ENCODE data around the gene BMP4. TPM values are rescaled to one million over a fixed set of nuclear protein-coding genes. Genes with fewer than 3 reads are reported as not detected.

BMP4 gene
- total RNA-seq, 1 experiment from 2014 or later, result 12.2 TPM

DNA sequence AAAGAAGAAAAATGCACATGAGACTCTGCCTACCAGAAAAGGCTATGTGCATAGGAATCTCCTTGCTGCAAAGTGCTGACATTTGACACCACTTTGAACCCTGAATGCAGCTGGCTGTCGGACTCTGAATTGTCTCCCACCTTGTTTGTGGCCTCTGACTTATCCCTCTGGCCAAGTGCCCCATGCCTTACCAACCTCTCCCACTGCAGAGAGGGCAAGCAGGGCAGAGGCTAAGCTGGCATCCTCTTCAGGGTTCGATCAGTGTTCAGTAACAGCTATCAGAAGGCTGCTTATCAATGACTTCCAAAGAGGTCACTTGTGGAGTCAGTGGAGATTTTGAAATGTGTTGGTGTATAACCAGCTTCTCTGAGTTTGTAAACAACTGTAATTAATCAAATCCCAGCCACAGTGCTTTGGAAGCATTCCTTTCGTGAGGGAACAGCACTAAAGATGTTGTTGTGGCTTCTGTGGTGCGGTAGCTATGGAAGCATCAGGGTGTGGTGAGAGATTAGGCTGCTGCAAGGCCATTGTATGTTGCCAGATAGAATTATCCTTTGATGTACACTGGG, 22.6 kb upstream of the BMP4 start:
- H3K9ac ChIP-seq (ENCODE audit: extremely low read depth, insufficient read length, low read length), result no peak overlapping the region
- Mint-ChIP-seq H3K9me3 (peaks cover 11 to 12% of the 10 kb centered on the region in 2 experiments), H3K27ac (peak overlapping the region in 2 of 3 experiments; percentile 68 to 94; a peak in 4 of 7 replicates)

More for the DNA sequence above, 22.6 kb upstream of the BMP4 start:
- Histone ChIP-seq H2BK5ac (ENCODE audit: insufficient read length, low read length) (no peak overlapping the region), H2AK5ac (ENCODE audit: insufficient read length, low read length) (no peak overlapping the region), H3K4ac (ENCODE audit: low read depth, low read length) (no peak overlapping the region), H3K79me2 (ENCODE audit: insufficient read depth, low read length) (no peaks in the 10 kb centered on the region), H4K8ac (replicated peaks; ENCODE audit: insufficient read length, low read depth, low read length) (no peak overlapping the region), H4K20me1 (ENCODE audit: control insufficient read depth, insufficient read depth, insufficient read length) (no peaks in the 10 kb centered on the region), H2BK20ac (ENCODE audit: low read depth, low read length, poor library complexity, severe bottlenecking) (no peak overlapping the region), H3K79me1 (ENCODE audit: insufficient read depth, low read depth, low read length, poor library complexity, severe bottlenecking) (no peaks in the 10 kb centered on the region), H4K91ac (ENCODE audit: insufficient read length, low read depth, low read length) (no peak overlapping the region), H3K23me2 (ENCODE audit: insufficient read length, low read depth, low read length, poor library complexity, severe bottlenecking) (no peaks in the 10 kb centered on the region), H3K27me3 (ENCODE audit: insufficient read depth, low read length) (peaks cover 1% of the 10 kb centered on the region; the same call in 1 of the 2 replicates), H3K23ac (ENCODE audit: insufficient read length, low read depth, low read length) (no peak overlapping the region), H2BK12ac (ENCODE audit: insufficient read length, low read depth, low read length) (no peak overlapping the region), H2BK120ac (ENCODE audit: low read depth, low read length, poor library complexity, severe bottlenecking) (peak overlapping the region; percentile 84), H3K56ac (ENCODE audit: insufficient read length, low read depth, low read length) (no peak overlapping the region), H3K4me1 (ENCODE audit: insufficient read depth, low read length) (peaks cover 22% of the 10 kb centered on the region), H2AFZ (ENCODE audit: low read length) (no peak overlapping the region), H3K27ac (ENCODE audit: insufficient read length, low read depth, low read length) (peak overlapping the region; percentile 13), H3K9me3 (ENCODE audit: control insufficient read depth, low read depth, low read length) (peaks cover 1% of the 10 kb centered on the region), H4K5ac (ENCODE audit: insufficient read length, low read depth, low read length) (no peak overlapping the region), H3K14ac (ENCODE audit: insufficient read depth, low read length) (peak overlapping the region; percentile 10), H3K18ac (ENCODE audit: insufficient read length, low read depth, low read length) (peak overlapping the region; percentile 68), H3T11ph (ENCODE audit: low read length) (peak overlapping the region; percentile 87), H2BK15ac (ENCODE audit: low read depth, low read length) (no peak overlapping the region), H3K4me2 (ENCODE audit: insufficient read depth, insufficient read length, low read length) (peak overlapping the region; percentile 15)
- TF ChIP-seq, protein P1, sequence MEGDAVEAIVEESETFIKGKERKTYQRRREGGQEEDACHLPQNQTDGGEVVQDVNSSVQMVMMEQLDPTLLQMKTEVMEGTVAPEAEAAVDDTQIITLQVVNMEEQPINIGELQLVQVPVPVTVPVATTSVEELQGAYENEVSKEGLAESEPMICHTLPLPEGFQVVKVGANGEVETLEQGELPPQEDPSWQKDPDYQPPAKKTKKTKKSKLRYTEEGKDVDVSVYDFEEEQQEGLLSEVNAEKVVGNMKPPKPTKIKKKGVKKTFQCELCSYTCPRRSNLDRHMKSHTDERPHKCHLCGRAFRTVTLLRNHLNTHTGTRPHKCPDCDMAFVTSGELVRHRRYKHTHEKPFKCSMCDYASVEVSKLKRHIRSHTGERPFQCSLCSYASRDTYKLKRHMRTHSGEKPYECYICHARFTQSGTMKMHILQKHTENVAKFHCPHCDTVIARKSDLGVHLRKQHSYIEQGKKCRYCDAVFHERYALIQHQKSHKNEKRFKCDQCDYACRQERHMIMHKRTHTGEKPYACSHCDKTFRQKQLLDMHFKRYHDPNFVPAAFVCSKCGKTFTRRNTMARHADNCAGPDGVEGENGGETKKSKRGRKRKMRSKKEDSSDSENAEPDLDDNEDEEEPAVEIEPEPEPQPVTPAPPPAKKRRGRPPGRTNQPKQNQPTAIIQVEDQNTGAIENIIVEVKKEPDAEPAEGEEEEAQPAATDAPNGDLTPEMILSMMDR (conservative IDR thresholded peaks at IDR 0.05), result no peak
- Mint-ChIP-seq H3K36me3 (ENCODE audit: insufficient read depth in 1 of 3, low read depth in 3 of 3) (peaks cover 2 to 11% (median 9%) of the 10 kb centered on the region in 3 experiments), H3K4me3 (no peak overlapping the region), H3K27me3 (ENCODE audit: low read depth) (no peaks in the 10 kb centered on the region), H3K4me1 (peaks cover 67 to 69% of the 10 kb centered on the region in 2 experiments)
- DNase-seq, result peak; percentile 59
- no CpG with 5 or more reads among the region's 4 CpGs for WGBS (ENCODE audit: extremely low coverage, insufficient read length, low lambda C conversion rate)

Measured in H9 (cell line).